Sigmoid colon (tissue), 7 donors: ENCODE data around the gene PCLO. TPM values are rescaled to one million over a fixed set of nuclear protein-coding genes. Genes with fewer than 3 reads are reported as not detected.

Source experiments
- DNase-seq: peaks from one replicate; pipeline ENCODE4 v3.0.0-alpha.2; 2019
- H3K27ac ChIP-seq, 4 donors: fragments of 200-600 bp; sonication (generic); one replicate each; pipeline ENCODE4 v1.5.1; 2016 to 2019; ENCODE audit warnings: mild to moderate bottlenecking in 1 of 4
- H3K27me3 ChIP-seq, 3 donors: fragments of 200-600 bp; sonication (generic); one replicate each; pipeline ENCODE4 v1.5.1; 2019; ENCODE audit warnings: mild to moderate bottlenecking in 1 of 3
- H3K36me3 ChIP-seq, 4 donors: fragments of 200-600 bp; sonication (generic); one replicate each; pipeline ENCODE4 v1.5.1; 2016 to 2019
- H3K4me1 ChIP-seq, 4 donors: fragments of 200-600 bp; sonication (generic); one replicate each; pipeline ENCODE4 v1.5.1; 2017 to 2019
- H3K4me3 ChIP-seq, 4 donors: fragments of 200-600 bp; sonication (generic); one replicate each; pipeline ENCODE4 v1.5.1; 2017 to 2019; ENCODE audit warnings: mild to moderate bottlenecking in 2 of 4, moderate library complexity in 1 of 4
- H3K9me3 ChIP-seq, 4 donors: fragments of 200-600 bp in 3 of 4; sonication (generic) in 3 of 4; one replicate each; pipeline versions ENCODE4 v1.5.1 to v1.6.1; 2013 to 2019
- EP300 ChIP-seq, 4 donors: sonication (generic); formaldehyde crosslinking; IDR thresholded peaks; one replicate each; pipeline ENCODE4 v1.6.1; 2017; ENCODE audit warnings: antibody characterized with exemption in 4 of 4
- POLR2A ChIP-seq, 2 donors: fragments of 450-650 bp; IDR thresholded peaks; one replicate each; pipeline ENCODE4 v1.6.1; 2016; ENCODE audit warnings: antibody characterized with exemption in 2 of 2, mild to moderate bottlenecking in 2 of 2, moderate library complexity in 2 of 2
- POLR2AphosphoS5 ChIP-seq, 4 donors: sonication (generic); formaldehyde crosslinking; IDR thresholded peaks; one replicate each; pipeline ENCODE4 v1.6.1; 2017; ENCODE audit warnings: antibody characterized with exemption in 4 of 4
- WGBS, 2 donors: extraction: QIAGEN DNeasy Blood & Tissue Kit; methylation state at CpG; one replicate each; pipeline ENCODE4 v1.1.7; 2013; 5-methylcytosine and 5-hydroxymethylcytosine counted together
- intact Hi-C: fragments of 100-400 bp; cut with DNase I; formaldehyde crosslinking; loops from one replicate; pipeline ENCODE4 v1.15.1; 2023
- polyA plus RNA-seq, 3 donors: library from polyadenylated mRNA; stranded (reverse); fragments of 200-250 nt; gene quantifications; one replicate each; pipeline ENCODE4 v1.2.3, GENCODE V29; 2013
- total RNA-seq, 4 donors: library from RNA; depleted of rRNA; stranded (reverse); fragments of >200 nt; gene quantifications; one replicate each; pipeline ENCODE4 v1.1.0, GENCODE V29; 2016
- TF ChIP-seq, protein P1 (sequence below), 4 experiments: fragments of 450-650 bp in 3 of 4; fragments of 200-600 bp in 1 of 4; IDR thresholded peaks; one replicate each; pipeline ENCODE4 v1.5.1; 2016 to 2019; ENCODE audit warnings: antibody characterized with exemption in 4 of 4, mild to moderate bottlenecking in 3 of 4, moderate library complexity in 2 of 4
- donor health status: healthy with polysubstance abuse.
- donor health status: Bipolar disorder and iron deficiency.
- donor health status: healthy.

The PCLO gene
- total and polyA plus RNA-seq, 7 donors = 1.4 to 6.1 (median 2.8) TPM

DNA sequence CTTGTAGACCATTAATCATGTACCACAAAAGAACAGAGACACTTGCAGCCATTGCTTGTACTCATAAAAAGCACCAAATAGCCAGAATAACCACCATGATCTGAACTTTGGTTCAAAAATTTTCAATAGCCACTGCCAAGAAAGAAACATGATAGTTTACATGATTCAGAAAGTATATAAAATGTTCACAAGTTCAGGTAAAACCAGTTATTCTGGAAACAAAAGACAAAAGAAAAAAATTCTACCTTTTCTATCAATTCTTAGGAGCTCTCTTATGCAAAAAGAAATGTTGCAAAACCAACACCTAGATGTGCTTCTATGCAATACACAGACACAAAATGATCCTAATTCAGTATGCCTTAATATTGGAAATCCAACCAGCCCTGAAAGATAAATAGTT, 108.7 kb downstream of the PCLO start:
- no peak for DNase-seq
- TF ChIP-seq POLR2A (IDR thresholded peaks at IDR 0.05) = no peak
- no peak for TF ChIP-seq EP300 (IDR thresholded peaks at IDR 0.05)
- TF ChIP-seq, protein P1, sequence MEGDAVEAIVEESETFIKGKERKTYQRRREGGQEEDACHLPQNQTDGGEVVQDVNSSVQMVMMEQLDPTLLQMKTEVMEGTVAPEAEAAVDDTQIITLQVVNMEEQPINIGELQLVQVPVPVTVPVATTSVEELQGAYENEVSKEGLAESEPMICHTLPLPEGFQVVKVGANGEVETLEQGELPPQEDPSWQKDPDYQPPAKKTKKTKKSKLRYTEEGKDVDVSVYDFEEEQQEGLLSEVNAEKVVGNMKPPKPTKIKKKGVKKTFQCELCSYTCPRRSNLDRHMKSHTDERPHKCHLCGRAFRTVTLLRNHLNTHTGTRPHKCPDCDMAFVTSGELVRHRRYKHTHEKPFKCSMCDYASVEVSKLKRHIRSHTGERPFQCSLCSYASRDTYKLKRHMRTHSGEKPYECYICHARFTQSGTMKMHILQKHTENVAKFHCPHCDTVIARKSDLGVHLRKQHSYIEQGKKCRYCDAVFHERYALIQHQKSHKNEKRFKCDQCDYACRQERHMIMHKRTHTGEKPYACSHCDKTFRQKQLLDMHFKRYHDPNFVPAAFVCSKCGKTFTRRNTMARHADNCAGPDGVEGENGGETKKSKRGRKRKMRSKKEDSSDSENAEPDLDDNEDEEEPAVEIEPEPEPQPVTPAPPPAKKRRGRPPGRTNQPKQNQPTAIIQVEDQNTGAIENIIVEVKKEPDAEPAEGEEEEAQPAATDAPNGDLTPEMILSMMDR (IDR thresholded peaks at IDR 0.05) = no peak
- no peak for TF ChIP-seq POLR2AphosphoS5 (IDR thresholded peaks at IDR 0.05)
- intact Hi-C loops = no loop called here

DNA sequence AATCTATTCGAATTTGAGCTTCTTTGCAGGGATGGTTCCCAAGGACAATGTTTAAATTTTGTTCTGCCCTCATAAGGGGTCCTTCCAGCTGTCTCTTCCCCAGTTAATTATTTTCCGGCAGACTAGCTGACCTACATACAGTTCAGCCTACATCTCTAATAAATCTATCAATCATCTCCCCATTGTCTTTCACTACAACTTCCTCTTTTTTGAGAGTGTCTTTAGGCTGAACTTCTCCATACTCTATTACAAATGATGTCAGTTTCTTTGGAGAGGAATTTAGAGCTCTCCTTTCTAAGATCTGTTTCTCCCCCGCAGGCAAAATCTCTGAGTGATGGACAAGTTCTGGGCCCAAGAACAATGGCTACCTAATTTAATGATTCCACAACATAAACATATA, 122.2 kb downstream of the PCLO start:
- TF ChIP-seq EP300 (IDR thresholded peaks at IDR 0.05) (no peak), POLR2A (IDR thresholded peaks at IDR 0.05) (no peak)
- TF ChIP-seq, protein P1 (IDR thresholded peaks at IDR 0.05) = no peak

More for the DNA sequence above, 108.7 kb downstream of the PCLO start:
- Histone ChIP-seq H3K4me3 (no peak overlapping the region), H3K9me3 (no peaks in the 10 kb centered on the region), H3K27ac (no peak overlapping the region), H3K27me3 (no peaks in the 10 kb centered on the region), H3K4me1 (no peaks in the 10 kb centered on the region), H3K36me3 (no peaks in the 10 kb centered on the region)

DNA sequence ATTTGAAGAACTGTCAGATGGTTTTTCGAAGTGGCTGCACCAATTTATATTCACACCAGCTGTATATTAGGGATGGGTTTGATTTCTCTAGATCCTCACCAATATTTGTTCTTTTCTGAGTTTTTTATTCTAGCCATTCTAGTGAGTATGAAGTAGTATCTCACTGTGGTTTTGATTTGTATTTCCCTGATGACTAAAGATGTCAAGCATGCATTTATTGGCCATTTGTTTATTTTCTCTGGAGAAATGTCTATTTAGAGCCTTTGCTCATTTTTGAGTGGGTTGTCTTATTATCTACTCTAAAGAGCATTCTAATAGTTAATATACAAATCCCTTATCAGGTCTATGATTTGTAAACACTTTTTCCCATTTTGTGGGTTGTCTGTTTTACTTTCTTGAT, 123.9 kb downstream of the PCLO start:
- TF ChIP-seq POLR2A (IDR thresholded peaks at IDR 0.05) (no peak), EP300 (IDR thresholded peaks at IDR 0.05) (no peak)
- no peaks in the 10 kb centered on the region for H3K9me3 ChIP-seq
- WGBS, 2 donors = 78% methylated on average over 1 of the region's 1 CpG
- H3K36me3 ChIP-seq = no peaks in the 10 kb centered on the region
- intact Hi-C loops = no loop called here
- no peaks in the 10 kb centered on the region for H3K4me1 ChIP-seq
- H3K27ac ChIP-seq = no peak overlapping the region
- DNase-seq = no peak
- no peak overlapping the region for H3K4me3 ChIP-seq
- H3K27me3 ChIP-seq = no peaks in the 10 kb centered on the region

More for the DNA sequence above, 122.2 kb downstream of the PCLO start:
- DNase-seq = no peak
- Histone ChIP-seq H3K9me3 (no peaks in the 10 kb centered on the region), H3K4me1 (no peaks in the 10 kb centered on the region), H3K36me3 (no peaks in the 10 kb centered on the region), H3K27ac (no peak overlapping the region), H3K4me3 (no peak overlapping the region), H3K27me3 (no peaks in the 10 kb centered on the region)
- WGBS, 2 donors = 72 to 86% methylated on average over 3 of the region's 3 CpGs
- intact Hi-C loops = no loop called here

DNA sequence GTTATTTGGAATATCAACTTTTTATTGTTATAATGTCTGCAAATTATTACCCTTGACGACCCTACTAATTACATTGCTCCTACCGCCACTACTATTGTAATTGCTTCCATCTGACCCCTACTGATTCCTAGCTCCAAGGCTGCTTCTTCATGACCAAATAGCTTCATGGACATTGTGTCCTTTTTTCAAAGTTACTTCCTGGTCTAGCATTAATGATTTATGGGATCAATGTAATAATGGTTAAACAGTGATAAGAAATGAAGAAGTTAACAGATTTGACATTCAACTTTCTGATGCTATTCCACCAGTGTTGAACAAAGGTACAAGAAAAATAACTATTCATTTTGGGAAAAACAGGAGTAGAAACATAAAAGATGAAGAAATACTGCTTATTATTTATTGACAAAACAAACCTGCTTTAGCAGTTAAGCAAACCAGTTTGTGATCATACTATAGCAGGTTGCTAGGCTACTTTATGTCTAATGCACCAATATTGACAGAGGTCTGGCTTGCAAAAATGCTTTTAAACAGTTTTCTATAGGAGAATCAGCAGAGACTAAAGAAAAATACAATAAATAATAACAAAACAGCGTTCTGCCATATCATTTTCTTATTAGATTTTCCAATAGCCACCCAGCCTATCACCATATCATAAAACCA, 125.8 kb downstream of the PCLO start:
- DNase-seq = no peak
- H3K27ac ChIP-seq = no peak overlapping the region
- 72 to 84% methylated on average over 3 of the region's 3 CpGs for WGBS, 2 donors
- no peaks in the 10 kb centered on the region for H3K36me3 ChIP-seq
- no peaks in the 10 kb centered on the region for H3K4me1 ChIP-seq
- no peak for TF ChIP-seq POLR2AphosphoS5 (IDR thresholded peaks at IDR 0.05)
- TF ChIP-seq, protein P1 (IDR thresholded peaks at IDR 0.05) = no peak
- no peaks in the 10 kb centered on the region for H3K27me3 ChIP-seq
- intact Hi-C loops = no loop called here
- no peaks in the 10 kb centered on the region for H3K9me3 ChIP-seq
- no peak overlapping the region for H3K4me3 ChIP-seq

DNA sequence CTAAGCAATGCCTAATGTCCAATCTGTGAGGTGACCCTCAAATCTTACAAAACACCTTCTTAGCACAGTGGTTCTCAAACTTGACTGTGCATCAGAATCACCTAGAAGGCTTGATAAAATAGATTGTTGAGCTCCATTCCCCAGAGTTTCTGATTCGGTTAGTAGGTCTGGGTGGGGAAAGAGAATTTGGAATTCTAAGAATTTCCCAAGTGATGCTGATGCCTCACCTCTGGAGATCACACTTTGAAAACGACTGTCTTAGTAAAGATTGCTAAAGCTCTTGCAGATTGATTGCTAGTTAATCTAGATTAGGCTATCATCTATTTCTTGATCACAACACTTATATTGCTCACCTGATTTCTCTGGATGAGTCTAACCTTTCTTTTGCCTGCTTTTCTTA, 126.6 kb downstream of the PCLO start:
- no peaks in the 10 kb centered on the region for H3K4me1 ChIP-seq
- WGBS, 2 donors = 33 to 53% methylated on average over 2 of the region's 2 CpGs
- TF ChIP-seq POLR2A (IDR thresholded peaks at IDR 0.05) (no peak), EP300 (IDR thresholded peaks at IDR 0.05) (no peak), POLR2AphosphoS5 (IDR thresholded peaks at IDR 0.05) (no peak)
- TF ChIP-seq, protein P1 (IDR thresholded peaks at IDR 0.05) = no peak
- H3K36me3 ChIP-seq = no peaks in the 10 kb centered on the region
- DNase-seq = no peak
- no peaks in the 10 kb centered on the region for H3K27me3 ChIP-seq
- intact Hi-C loops = no loop called here
- H3K27ac ChIP-seq = no peak overlapping the region
- H3K4me3 ChIP-seq = no peak overlapping the region
- no peaks in the 10 kb centered on the region for H3K9me3 ChIP-seq
